ENCODE measurements around the gene TDG.
"Not testable (repeated sequence)": the region's sequence is repeated elsewhere in the genome, so short reads cannot be mapped to it uniquely, and the experiment has no call there.

The TDG gene

GRCh38 chr12:103960616-103961227 is 5.0 kb upstream of the TDG start:
- DNase-seq (ENCODE audit: low read depth in 2 of 2) = no peak

GRCh38 chr12:103962493-103962892 is 3.2 kb upstream of the TDG start:
- no peak for DNase-seq (ENCODE audit: low read depth in 2 of 2)

- DNase-seq (ENCODE audit: low read depth in 2 of 2) = no peak
Observed at GRCh38 chr12:103964805-103965204, 867 bp upstream of the TDG start.

- no peak for DNase-seq (ENCODE audit: low read depth in 2 of 2)
Observed at GRCh38 chr12:103965255-103965589, 450 bp upstream of the TDG start.

- no peak for DNase-seq (ENCODE audit: low read depth in 2 of 2)
Observed at GRCh38 chr12:103966736-103967135, 1.1 kb downstream of the TDG start.

- DNase-seq (ENCODE audit: low read depth in 2 of 2) = no peak
Observed at GRCh38 chr12:103969391-103969790, 3.7 kb downstream of the TDG start.

GRCh38 chr12:103973909-103974308 is 8.2 kb downstream of the TDG start:
- DNase-seq (ENCODE audit: low read depth in 2 of 2) = no peak

GRCh38 chr12:103975368-103975767 is 9.7 kb downstream of the TDG start:
- no peak for DNase-seq (ENCODE audit: low read depth in 2 of 2)

- no peak for DNase-seq (ENCODE audit: low read depth in 2 of 2)
Observed at GRCh38 chr12:103978384-103978982, 12.8 kb downstream of the TDG start.

- DNase-seq (ENCODE audit: low read depth in 2 of 2) = no peak
Observed at GRCh38 chr12:103986829-103987228, 21.2 kb downstream of the TDG start.

- DNase-seq (ENCODE audit: low read depth in 2 of 2) = no peak
Observed at GRCh38 chr12:103994235-103994634, 28.6 kb downstream of the TDG start.

- DNase-seq (ENCODE audit: low read depth in 2 of 2) = no peak
Observed at GRCh38 chr12:103996595-103996994, 30.9 kb downstream of the TDG start.

GRCh38 chr12:103997286-103997900 is 31.7 kb downstream of the TDG start:
- no peak for DNase-seq (ENCODE audit: low read depth in 2 of 2)

GRCh38 chr12:103998976-103999375 is 33.3 kb downstream of the TDG start:
- no peak for DNase-seq (ENCODE audit: low read depth in 2 of 2)

- DNase-seq (ENCODE audit: low read depth in 2 of 2) = no peak
Observed at GRCh38 chr12:104000807-104001434, 35.2 kb downstream of the TDG start.

GRCh38 chr12:104002686-104003085 is 37.0 kb downstream of the TDG start:
- no peak for DNase-seq (ENCODE audit: low read depth in 2 of 2)

- DNase-seq (ENCODE audit: low read depth in 2 of 2) = no peak
Observed at GRCh38 chr12:104003596-104003995, 37.9 kb downstream of the TDG start.

- DNase-seq (ENCODE audit: low read depth in 2 of 2) = no peak
Observed at GRCh38 chr12:104006929-104007328, 41.3 kb downstream of the TDG start.

- no peak for DNase-seq (ENCODE audit: low read depth in 2 of 2)
Observed at GRCh38 chr12:104010121-104010520, 44.4 kb downstream of the TDG start.

GRCh38 chr12:104010606-104011169 is 45.0 kb downstream of the TDG start:
- DNase-seq (ENCODE audit: low read depth in 2 of 2) = no peak

- no peak for DNase-seq (ENCODE audit: low read depth in 2 of 2)
Observed at GRCh38 chr12:104011253-104011652, 45.6 kb downstream of the TDG start.

- no peak for DNase-seq (ENCODE audit: low read depth in 2 of 2)
Observed at GRCh38 chr12:104012331-104012730, 46.7 kb downstream of the TDG start.

GRCh38 chr12:104021862-104022261 is 56.2 kb downstream of the TDG start:
- DNase-seq (ENCODE audit: low read depth in 2 of 2) = not testable (repeated sequence)
